GM19397 (cell line): Measurements from ENCODE around the gene DLG2.

Experiments
- ATAC-seq: cut with Tn5 transposase; IDR thresholded peaks from one replicate; pipeline ENCODE4 v1.9.1; 2021; ENCODE audit warnings: mild to moderate bottlenecking, moderate library complexity; ENCODE audit not compliant: unreplicated experiment

Gene DLG2

DNA sequence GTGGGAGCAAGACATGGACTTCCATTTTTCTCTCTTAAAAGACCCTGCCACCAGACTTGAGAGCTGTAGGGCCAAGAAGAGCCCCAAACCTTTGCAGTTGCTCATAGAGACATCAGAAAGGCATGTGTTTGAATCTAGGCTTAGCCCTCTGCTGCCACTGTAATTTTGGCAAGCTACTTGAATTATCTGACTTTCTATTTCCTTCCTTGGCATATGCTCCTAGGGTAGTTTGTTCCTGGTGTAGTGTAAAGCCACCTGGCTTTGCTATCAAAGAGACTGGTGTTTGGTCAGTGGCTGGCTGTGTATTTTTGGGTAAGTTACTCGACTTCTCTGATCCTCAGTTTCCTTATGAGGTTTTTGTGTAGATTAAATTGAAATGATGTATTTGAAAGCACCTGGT lies 2088.9 kb downstream of the DLG2 start:
- no peak for ATAC-seq

DNA sequence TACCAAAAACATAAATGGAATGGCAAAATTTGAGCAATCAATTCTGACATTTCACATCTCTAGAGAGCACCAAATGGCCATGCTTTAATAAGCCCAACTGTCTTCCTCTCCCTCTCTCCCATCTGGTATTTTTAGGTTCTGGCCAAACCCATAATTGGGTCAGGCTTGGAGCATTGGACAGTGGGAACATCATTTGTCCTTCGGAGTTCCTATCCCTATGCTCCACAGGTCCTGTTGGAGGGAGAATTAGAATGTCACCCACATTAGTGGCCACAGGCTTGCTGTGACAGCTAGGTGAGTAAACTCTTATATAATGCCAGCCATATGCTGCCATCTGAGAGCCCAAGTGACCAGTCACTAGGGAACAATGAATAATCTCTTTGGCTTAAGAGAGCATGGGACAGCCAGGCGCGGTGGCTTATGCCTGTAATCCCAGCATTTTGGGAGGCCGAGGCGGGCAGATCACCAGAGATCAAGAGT lies 2090.0 kb downstream of the DLG2 start:
- no peak for ATAC-seq

DNA sequence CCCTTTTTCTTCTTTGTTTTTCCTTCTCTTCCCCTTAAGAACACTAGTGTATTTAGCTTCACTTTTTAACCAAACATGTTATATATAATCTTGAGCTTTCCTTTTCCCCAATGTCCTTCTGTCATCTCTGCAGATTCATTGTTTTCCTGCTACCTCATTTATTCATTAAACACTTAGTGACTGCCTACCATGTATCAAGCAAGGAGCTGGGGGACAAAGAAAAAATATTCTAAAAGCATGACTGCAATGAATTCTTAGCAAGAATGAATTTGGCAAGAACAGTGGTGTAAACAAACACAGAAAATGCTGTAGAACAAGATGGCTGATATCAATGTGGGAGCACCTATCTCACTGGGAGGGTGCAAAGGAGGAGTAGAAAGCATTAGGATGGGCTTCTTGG lies 2094.0 kb downstream of the DLG2 start:
- ATAC-seq: no peak

DNA sequence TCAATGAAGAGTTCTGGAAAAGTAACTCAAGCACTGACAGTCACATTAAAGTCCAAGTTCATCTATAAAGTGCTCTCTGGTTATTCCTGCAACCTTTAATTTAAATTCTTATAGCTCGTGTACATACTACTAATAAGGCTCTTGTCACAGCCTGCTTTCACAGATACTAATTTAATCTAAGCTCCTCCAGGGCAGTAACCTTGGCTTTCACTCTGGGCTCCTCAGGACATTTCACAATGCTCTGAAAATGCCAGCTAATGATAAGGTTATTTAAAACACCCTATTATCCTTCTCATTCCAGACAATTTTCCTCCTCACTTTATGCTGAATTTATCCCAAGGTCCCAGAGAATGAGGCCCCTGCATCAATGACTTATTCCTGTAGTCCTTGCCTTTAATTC lies 2098.3 kb downstream of the DLG2 start:
- no peak for ATAC-seq

DNA sequence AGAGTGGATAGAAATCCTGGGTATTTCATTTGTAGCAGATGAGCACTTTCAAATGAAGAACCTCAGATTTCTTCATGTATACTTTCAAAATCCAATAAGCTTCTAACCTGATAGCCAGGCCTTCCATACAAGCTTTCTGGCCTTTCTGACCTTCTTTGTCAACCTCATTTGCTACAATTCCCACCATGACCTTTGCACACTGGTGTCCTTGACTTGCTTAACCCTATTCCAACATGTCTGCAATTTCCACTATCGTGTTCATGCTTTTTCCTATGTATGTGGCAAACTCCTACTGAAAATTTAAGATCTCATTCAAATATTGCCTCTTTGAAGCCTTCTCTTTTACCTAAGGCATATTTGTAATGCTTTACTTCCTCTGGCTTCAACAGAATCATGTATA lies 2098.9 kb downstream of the DLG2 start:
- no peak for ATAC-seq

DNA sequence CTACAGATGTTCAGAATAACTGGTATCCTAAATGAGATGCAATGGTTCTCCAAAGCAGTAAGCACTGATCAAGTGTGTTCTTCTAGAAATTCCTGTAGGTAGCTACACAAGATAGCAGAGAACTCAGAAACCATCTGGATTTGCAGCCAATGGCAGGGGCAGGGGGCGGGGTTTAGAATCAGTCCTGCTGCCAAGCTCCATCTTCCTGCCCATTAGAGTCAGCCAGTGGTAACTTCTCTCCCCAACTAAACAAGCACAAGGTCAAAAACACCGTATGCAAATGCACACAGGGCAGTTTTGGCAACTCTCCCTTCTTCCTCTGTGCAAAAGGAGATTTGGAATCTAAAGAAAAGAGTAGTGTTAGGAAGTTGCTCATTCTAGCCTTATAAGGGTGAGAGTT lies 2103.5 kb downstream of the DLG2 start:
- no peak for ATAC-seq

DNA sequence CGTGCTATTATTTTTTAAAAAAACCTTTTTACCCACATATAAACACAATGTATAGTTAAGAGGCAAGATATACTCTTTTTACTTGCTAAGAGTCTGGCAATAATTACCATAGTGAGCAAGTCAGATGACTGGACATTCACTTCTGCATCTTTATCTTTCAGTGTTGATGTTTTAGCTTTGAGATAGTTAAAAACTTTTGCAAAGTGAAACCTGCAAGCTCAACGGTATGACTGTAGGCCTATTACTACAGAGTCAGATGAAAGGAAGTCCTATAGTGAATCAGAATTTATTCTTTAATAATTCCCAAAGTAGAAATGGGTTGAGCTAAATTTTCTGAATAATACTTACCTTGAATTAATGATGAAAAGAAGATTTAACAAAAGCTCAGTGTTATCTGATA lies 2104.2 kb downstream of the DLG2 start:
- no peak for ATAC-seq

DNA sequence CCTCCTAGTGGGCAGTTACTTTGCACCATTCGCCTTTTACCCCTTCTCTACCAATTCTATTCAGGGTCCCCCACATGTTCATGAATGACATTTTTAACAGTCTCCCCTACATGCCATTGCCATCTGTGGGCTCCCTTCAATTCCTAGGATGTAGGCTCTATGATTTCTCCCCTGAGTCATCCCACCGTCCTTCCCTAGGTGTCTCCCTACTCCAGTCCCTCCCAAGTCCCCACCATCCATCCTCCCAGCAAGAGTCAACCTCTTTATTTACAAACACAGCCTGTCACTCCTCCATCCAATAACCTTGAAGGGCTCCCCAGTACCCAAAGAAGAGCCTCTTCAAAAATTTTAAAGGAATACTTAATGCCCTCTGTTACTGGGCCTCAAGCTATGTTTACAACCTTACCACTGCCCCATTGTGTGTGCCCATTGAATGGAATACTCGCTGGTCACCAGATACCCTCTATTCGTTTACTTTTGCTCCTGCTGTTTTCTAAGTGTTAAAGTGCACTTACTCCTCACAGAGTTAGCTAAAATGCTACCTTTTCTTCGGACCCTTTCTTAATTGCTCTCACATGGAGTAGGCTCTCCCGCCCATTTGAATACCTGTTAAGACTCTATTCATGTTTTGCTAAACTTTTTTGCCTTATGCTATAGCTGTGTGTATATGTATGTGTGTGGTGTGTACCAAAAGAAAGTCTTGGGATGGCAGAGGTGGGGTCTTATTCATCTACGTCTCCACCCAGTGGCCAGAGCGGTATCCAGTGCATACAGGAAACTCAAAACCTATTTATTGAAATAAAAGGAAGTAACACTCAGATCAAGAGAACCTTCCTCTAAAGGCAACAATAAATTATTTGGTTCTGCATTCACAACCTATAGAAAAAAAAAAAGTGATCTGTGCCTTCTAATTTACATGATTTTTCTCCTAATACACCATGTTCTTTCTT lies 2105.2 kb downstream of the DLG2 start:
- no peak for ATAC-seq

DNA sequence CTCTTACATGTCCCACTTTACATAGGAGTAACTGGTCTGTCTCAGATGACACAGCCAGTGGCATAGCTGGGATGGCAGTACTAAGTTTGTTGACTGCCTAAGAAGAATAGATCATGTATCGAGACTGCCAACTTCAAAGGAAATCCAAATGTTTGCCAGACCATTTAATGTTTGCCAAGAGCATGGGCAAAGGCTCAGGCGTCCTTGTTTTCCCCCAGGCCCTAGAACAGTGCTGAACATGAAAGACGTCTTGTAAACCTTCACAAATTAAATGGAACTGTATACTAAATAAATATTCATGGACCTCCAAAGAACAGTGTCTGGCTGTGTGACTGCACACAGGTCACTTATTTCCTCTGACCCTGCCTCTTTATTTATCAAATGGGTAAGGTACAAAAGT lies 2106.3 kb downstream of the DLG2 start:
- no peak for ATAC-seq

DNA sequence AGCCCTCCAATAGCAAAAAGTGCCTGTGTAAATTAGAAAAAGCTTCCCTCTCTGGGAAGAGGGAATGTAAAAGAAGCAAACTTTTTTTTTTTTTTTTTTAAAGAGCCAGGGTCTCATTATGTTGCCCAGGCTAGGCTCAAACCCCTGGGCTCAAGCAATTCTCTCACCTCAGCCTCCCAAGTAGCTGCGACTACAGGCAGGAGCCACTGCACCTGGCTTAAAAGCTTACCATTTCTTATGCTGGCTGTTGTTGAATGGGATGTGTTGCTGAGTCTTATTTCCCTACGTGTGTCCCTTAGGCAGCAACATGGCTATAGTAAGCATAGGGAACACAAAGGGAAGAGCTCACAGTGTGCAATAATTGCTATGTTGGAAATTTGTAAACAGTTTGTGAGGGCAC lies 2115.5 kb downstream of the DLG2 start:
- no peak for ATAC-seq

DNA sequence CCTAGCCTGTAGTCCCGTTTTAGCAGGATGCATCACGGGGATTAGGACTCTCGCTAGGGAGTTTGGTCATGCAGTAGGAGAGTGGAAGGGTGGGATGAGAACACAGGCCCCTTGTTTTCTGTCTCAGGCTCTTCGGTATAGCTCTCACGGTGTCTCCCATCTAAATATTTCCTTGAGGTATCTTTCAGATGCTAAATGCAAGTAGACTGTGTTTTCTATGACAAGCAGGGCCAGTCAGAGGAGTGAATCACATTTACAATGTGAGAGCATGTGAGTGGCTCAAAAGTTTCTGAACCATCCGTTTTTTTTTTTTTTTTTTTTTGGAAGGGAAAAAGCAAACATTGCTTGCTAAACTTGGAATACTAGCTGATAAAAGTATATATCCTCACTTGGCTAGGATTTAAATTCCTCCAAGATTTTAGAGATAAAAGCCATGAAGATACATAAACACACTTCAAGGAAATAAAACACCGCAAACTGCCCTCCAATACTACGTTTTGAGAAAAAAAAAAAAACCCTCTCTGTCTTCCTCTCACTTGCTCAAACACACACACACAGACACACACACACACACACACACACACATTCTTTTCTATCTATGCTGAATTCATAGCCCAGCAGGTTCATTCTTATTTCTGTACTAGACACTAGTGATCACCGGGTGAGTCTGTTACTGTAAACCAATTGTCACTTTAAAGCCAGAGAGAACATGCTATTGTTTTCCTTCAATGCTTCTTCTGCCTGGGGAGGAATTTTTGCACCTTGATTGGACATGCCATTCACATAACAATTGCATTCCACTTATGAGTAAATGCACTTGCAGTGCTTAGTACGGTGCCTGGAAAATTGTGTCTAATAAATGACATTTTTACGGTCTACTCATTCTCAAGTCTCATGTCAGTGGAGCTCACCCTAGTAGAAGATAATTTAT lies 2116.3 kb downstream of the DLG2 start:
- no peak for ATAC-seq

DNA sequence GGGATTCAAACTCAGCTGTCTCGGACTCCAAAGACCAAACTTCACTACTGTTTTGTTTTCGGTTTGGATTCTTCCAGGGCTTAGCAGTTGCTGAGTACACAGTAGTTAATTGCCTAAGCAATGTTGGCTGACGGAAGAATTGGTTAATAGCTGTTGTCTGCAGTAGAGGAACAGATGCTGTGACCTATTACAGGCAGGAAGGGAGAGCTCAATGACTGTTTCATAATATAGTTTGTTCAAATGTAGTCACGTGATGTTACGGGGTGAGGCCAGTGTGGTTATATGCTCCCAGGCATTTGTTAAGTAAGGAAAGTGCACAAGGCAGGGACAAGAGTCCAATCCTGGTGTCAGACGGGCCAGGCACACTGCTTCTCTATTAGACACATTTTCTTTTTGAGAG lies 2118.3 kb downstream of the DLG2 start:
- no peak for ATAC-seq

DNA sequence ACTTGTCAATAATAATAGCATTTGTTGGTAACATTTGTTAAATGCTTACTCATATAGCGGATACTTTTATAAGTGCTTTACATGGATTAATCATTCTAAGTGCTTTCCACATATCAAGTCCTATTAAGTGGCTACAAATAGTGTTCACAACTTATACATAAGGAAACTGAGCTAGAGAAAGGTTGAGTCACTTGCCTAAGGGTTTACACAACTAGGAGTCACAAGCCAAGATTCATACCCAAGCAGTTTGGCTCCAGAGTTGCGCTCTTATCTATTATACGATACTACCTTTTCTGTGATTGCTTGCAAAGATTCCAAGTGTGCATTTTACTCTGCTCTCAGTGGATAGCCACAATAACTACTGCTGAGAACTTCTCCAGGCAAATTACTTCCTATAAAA lies 2125.1 kb downstream of the DLG2 start:
- ATAC-seq: no peak

DNA sequence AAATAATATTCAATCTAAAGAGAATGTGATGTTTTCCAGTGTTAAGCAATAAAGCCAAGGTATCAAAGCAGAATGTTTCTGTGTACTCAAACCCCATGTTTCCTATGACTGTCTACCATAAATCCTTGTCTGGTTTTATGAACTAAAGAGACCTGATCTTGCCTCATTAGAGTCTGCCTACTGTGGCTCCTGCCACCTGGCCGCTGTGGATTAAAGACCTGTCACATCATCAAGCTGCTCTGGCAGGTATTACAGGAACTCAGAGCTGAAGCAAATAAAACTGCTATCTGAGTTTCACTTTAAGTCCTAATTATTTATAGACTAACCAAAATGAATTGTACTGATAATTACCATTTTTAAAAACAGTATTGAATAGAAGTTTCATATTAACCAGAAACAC lies 2133.2 kb downstream of the DLG2 start:
- no peak for ATAC-seq

DNA sequence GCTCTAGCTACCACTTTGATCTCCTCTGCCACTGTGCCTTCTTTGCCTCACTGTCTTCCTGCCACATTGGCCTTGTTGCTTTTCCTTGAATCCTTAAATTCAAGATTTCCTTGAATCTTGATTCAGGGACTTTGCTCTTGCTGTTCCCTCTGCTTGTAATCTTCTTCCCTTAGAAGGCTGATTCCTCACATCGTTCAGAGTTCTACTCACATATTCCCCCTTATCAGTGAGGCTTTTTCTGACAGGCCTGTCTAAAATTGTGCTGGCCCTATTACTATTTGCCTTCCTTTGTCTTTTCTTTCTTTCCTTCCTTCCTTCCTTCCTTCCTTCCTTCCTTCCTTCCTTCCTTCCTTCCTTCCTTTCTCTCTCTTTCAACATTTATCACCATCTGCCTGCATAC lies 2134.1 kb downstream of the DLG2 start:
- ATAC-seq: no peak

DNA sequence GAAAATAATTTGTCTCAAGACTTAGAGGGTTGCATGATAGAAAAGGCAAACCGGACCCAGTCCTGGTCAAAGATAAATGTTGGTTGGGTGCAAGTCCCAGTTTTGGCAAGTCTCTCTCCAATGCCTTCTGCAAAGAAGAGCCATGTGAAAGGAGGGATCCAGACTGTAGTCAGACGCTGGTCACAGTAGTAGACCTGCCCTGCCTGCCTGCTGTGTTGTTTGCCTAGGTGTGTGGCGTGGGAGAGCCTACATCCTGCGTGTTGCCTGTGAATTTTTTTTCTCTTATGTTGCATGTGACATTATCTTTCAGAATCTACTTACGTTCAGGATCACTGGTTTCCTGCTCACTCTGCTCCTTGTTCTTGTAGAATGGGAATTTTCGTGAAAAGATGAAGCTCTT lies 2143.3 kb downstream of the DLG2 start:
- no peak for ATAC-seq

DNA sequence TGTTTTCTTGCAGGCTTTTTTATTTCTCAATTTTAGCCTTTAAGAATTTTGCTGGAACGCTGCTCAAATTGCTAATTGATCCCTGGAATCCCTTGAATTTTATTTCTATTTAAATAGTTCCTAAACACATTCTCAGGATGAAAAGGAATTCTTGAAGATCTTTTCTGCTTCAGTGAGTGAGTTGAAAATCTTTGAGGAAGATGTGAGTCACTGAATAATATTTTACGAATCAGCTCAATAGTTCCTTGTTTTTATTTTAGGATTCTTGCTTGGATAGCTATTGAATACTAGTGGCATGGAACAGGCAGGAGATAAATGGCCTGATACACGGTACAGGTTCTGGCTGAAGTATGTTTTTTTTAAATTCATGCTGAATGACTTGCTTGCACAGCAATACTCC lies 2146.3 kb downstream of the DLG2 start:
- ATAC-seq: no peak

DNA sequence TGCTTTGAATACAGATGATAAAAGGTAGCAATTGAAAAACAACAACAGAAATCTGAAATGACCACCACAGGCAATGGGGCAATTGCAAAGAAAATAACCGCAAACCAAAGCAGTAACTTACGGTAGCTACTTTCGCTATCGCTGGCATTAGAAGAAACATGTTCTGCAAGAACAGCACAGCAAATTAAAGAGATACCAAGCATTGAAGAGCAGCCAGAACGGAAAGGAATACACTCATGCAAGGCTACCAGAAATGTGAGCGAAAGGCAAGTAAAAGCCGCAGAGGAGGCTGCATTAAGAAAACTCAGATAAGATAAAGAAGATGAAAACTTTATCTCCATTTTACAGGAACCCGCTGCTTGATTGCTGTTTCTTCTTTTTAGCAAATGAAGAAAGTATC lies 2146.9 kb downstream of the DLG2 start:
- no peak for ATAC-seq

DNA sequence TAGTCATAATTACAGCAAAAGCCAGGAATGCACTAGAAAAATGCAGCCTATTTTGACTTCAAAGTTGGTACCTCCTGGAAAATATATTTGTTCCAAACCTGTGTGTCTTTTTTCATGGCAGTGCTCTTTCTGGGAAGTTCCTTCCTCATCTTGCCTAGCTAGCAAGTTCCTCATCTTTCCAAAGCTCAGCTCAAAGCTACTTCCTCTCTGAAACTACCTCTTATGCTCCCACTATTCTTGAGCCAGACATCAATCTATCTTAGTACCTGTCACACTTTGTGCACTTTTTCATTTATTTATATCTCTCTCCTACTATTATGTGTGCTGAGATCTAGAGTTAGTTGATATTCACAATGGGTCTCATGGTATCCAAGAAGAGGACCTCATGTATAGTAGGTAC lies 2149.4 kb downstream of the DLG2 start:
- ATAC-seq: no peak

DNA sequence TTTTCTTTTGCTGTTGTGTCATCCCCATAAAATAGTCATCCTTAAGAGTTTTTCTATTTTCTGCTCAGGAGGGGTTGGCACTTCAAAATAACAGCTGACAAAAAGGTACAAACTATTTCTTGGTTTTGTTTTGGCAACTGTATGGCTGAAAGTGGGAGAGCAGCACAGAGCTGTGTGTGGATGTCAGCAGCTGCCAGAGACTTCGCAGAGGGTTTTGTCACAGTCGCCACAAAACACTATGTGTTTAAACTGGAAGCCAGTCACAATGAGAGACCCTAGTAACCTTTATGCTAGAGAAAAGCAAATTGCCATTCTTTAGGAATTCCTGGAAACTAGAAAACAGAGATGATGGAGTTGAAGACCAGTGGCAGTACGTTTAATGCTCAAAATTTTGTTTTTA lies 2151.4 kb downstream of the DLG2 start:
- ATAC-seq: no peak

DNA sequence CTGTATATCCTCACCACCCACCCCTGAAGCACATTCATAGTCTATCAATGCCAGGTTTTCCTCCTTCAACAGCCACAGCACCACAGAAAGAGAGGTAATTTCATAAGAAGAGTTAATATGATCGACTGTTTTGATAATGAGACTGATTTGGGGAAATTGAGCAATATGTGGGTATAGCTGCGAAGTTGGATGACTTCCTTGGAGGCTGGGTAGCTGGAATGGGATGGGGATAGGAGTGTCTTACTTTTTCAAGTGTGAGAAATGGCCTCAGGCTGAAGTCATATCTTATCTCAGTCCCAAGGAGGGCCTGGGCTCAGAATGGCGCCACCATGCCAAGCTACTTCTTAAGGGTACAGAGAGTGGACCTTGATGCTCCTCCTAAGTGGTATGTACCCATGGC lies 2153.4 kb downstream of the DLG2 start:
- ATAC-seq: no peak

DNA sequence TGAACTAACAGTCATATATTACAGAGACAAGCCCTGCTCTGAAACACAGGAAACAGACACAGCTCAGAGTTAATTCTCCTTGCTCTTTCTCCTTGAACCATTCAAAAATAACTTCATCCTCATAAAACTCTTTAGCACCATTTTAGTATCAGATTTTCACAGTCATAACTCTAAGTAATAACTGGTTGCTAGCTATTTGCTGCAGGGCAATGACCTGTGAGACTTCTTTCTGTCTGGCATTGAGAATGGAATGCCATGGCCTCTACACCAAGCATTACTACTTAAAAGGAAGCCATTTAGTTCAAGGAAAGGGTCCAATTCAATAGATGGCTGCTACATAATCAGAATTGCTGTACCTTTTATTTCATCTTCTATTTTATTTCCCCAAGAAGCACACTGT lies 2154.3 kb downstream of the DLG2 start:
- no peak for ATAC-seq
